H1 (cell line): Measurements from ENCODE around the gene COLEC11. TPM values are rescaled to one million over a fixed set of nuclear protein-coding genes. Genes with fewer than 3 reads are reported as not detected.

Experiments used
- CTCF ChIA-PET: fragments of 300-600 bp; sonication (Branson Sonifier 250); formaldehyde crosslinking; loops from one replicate; lab custom pipeline; 2021; ENCODE audit not compliant: partially characterized antibody; lab: Charles Lee
- POLR2A ChIA-PET: fragments of 300-600 bp; sonication (Branson Sonifier 250); formaldehyde crosslinking; loops from one replicate; lab custom pipeline; 2021; ENCODE audit warnings: inconsistent platforms; ENCODE audit not compliant: partially characterized antibody; lab: Charles Lee
- DNase-seq, 2 experiments: peaks; one replicate each; pipeline versions ENCODE4 v3.0.0 to v3.0.0-alpha.2; 2010 to 2022; ENCODE audit warnings: low spot score in 2 of 2, low read depth in 1 of 2, mixed read lengths in 1 of 2
- FAIRE-seq: peaks from 2 replicates; lab custom pipeline; 2011; peaks lifted over from hg19 to GRCh38; lab: Jason Lieb, UNC
- H2AFZ ChIP-seq: 2 replicates; pipeline ENCODE4 v1.8.1; 2012; ENCODE audit warnings: low read length, inconsistent platforms
- H2AK5ac ChIP-seq: 2 replicates; pipeline ENCODE4 v1.6.1; 2013; ENCODE audit warnings: low read depth, low read length
- H2BK120ac ChIP-seq: replicated peaks from 2 replicates; pipeline ENCODE3; 2013; ENCODE audit warnings: low read depth, low read length, inconsistent platforms
- H2BK12ac ChIP-seq: 2 replicates; pipeline ENCODE4 v1.6.1; 2013; ENCODE audit warnings: low read depth, low read length
- H2BK15ac ChIP-seq: 2 replicates; pipeline ENCODE4 v1.6.1; 2013; ENCODE audit warnings: low read length
- H2BK20ac ChIP-seq: 2 replicates; pipeline ENCODE4 v1.6.1; 2013; ENCODE audit warnings: low read length
- H2BK5ac ChIP-seq: 2 replicates; pipeline ENCODE4 v1.6.1; 2013; ENCODE audit warnings: low read depth, low read length
- H3K14ac ChIP-seq: 2 replicates; pipeline ENCODE4 v1.6.1; 2013; ENCODE audit warnings: inconsistent platforms; ENCODE audit not compliant: insufficient read length
- H3K18ac ChIP-seq: 2 replicates; pipeline ENCODE4 v1.6.1; 2013; ENCODE audit warnings: low read length; ENCODE audit errors: extremely low read depth
- H3K23ac ChIP-seq: 2 replicates; pipeline ENCODE4 v1.6.1; 2013; ENCODE audit warnings: inconsistent platforms; ENCODE audit not compliant: insufficient read length
- H3K23me2 ChIP-seq: 2 replicates; pipeline ENCODE4 v1.6.1; 2013; ENCODE audit warnings: low read depth, low read length
- H3K27ac ChIP-seq: 2 replicates; pipeline ENCODE4 v1.6.1; 2011; ENCODE audit warnings: low read depth, low read length, inconsistent platforms
- H3K27me3 ChIP-seq, 4 experiments: replicated peaks in 1 of 4; 1 replicate in 1 of 4; 2 replicates in 3 of 4; pipeline versions ENCODE4 v1.6.1 to v1.8.1; 2011 to 2013; ENCODE audit warnings: low read length in 3 of 4, mild to moderate bottlenecking in 3 of 4, inconsistent platforms in 2 of 4, mixed read lengths in 2 of 4, moderate library complexity in 1 of 4; ENCODE audit not compliant: control insufficient read depth in 3 of 4, insufficient read depth in 3 of 4; ENCODE audit errors: extremely low read depth in 1 of 4
- H3K36me3 ChIP-seq, 4 experiments: 2 replicates each; pipeline versions ENCODE4 v1.6.1 to v1.8.1; 2011 to 2013; ENCODE audit warnings: mild to moderate bottlenecking in 4 of 4, low read length in 3 of 4, moderate library complexity in 2 of 4, control low read depth in 1 of 4, inconsistent platforms in 1 of 4; ENCODE audit not compliant: insufficient read depth in 4 of 4, control insufficient read depth in 2 of 4
- H3K4ac ChIP-seq: replicated peaks from 2 replicates; pipeline ENCODE3; 2013; ENCODE audit warnings: low read length, low read depth, mixed read lengths, inconsistent platforms; ENCODE audit not compliant: insufficient read length
- H3K4me1 ChIP-seq, 4 experiments: replicated peaks in 1 of 4; 1 replicate in 1 of 4; 2 replicates in 3 of 4; pipeline versions ENCODE4 v1.6.1 to v1.8.1; 2011 to 2013; ENCODE audit warnings: low read length in 3 of 4, inconsistent platforms in 2 of 4, mixed read lengths in 1 of 4; ENCODE audit not compliant: insufficient read depth in 4 of 4, control insufficient read depth in 3 of 4
- H3K4me2 ChIP-seq, 2 experiments: 2 replicates each; pipeline versions ENCODE4 v1.6.1 to v1.8.1; 2011 to 2013; ENCODE audit warnings: low read depth in 2 of 2, low read length in 2 of 2, control low read depth in 1 of 2, inconsistent platforms in 1 of 2, mild to moderate bottlenecking in 1 of 2; ENCODE audit not compliant: insufficient read depth in 1 of 2
- H3K4me3 ChIP-seq, 4 experiments: fragments of 200-600, 300-600 bp in 1 of 4; sonication (generic), shearing (Covaris generic), sonication (Bioruptor Twin) in 1 of 4; 2 replicates each; pipeline versions ENCODE4 v1.5.1 to v1.8.1; 2011 to 2016; ENCODE audit warnings: low read length in 4 of 4, low read depth in 3 of 4, control low read depth in 2 of 4, inconsistent platforms in 2 of 4, mild to moderate bottlenecking in 2 of 4, mixed read lengths in 1 of 4, moderate library complexity in 1 of 4; ENCODE audit not compliant: insufficient read depth in 2 of 4; ENCODE audit errors: extremely low read depth in 1 of 4
- H3K56ac ChIP-seq: replicated peaks from 2 replicates; pipeline ENCODE3; 2013; ENCODE audit warnings: low read depth, mild to moderate bottlenecking, mixed read lengths, low read length, inconsistent platforms; ENCODE audit not compliant: insufficient read length
- H3K79me1 ChIP-seq: 2 replicates; pipeline ENCODE4 v1.6.1; 2013; ENCODE audit warnings: low read depth, low read length, control low read depth
- H3K79me2 ChIP-seq, 2 experiments: 2 replicates each; pipeline versions ENCODE4 v1.6.1 to v1.8.1; 2012 to 2013; ENCODE audit warnings: low read length in 2 of 2, mild to moderate bottlenecking in 2 of 2, inconsistent platforms in 1 of 2; ENCODE audit not compliant: insufficient read depth in 2 of 2, control insufficient read depth in 1 of 2
- H3K9ac ChIP-seq, 4 experiments: replicated peaks in 1 of 4; 1 replicate in 1 of 4; 2 replicates in 3 of 4; pipeline versions ENCODE4 v1.6.1 to v1.8.1; 2011 to 2013; ENCODE audit warnings: low read depth in 3 of 4, low read length in 3 of 4, control low read depth in 2 of 4, mild to moderate bottlenecking in 2 of 4, moderate library complexity in 2 of 4, inconsistent platforms in 1 of 4; ENCODE audit errors: extremely low read depth in 1 of 4
- H3K9me3 ChIP-seq, 2 experiments: 2 replicates each; pipeline versions ENCODE4 v1.6.1 to v1.8.1; 2012 to 2013; ENCODE audit warnings: mild to moderate bottlenecking in 2 of 2, moderate library complexity in 2 of 2, control low read depth in 1 of 2, inconsistent platforms in 1 of 2, low read depth in 1 of 2, low read length in 1 of 2, mixed read lengths in 1 of 2; ENCODE audit not compliant: insufficient read depth in 2 of 2
- H4K20me1 ChIP-seq, 2 experiments: replicated peaks in 1 of 2; 2 replicates each; pipeline versions ENCODE3 to v1.8.1; 2011 to 2013; ENCODE audit warnings: inconsistent platforms in 2 of 2, low read length in 2 of 2, mild to moderate bottlenecking in 1 of 2; ENCODE audit not compliant: insufficient read depth in 2 of 2, control insufficient read depth in 1 of 2
- H4K5ac ChIP-seq: 2 replicates; pipeline ENCODE4 v1.6.1; 2013; ENCODE audit warnings: low read length, low read depth, mixed read lengths, inconsistent platforms; ENCODE audit not compliant: insufficient read length
- H4K8ac ChIP-seq: 2 replicates; pipeline ENCODE4 v1.8.0; 2013; ENCODE audit warnings: mild to moderate bottlenecking, moderate library complexity, low read length, inconsistent platforms; ENCODE audit not compliant: insufficient read depth; ENCODE audit errors: extremely low read depth
- H4K91ac ChIP-seq: replicated peaks from 2 replicates; pipeline ENCODE3; 2013; ENCODE audit warnings: low read length, mixed read lengths, inconsistent platforms; ENCODE audit not compliant: insufficient read length
- E2F6 ChIP-seq: IDR thresholded peaks from 2 replicates; pipeline ENCODE4 v1.6.1; 2012; ENCODE audit warnings: inconsistent platforms
- KDM1A ChIP-seq: fragments of 200-600, 300-600 bp; sonication (generic); IDR thresholded peaks from 2 replicates; pipeline ENCODE4 v1.7.1; 2016; ENCODE audit warnings: mild to moderate bottlenecking, low read length, borderline replicate concordance
- SP4 ChIP-seq: IDR thresholded peaks from 2 replicates; pipeline ENCODE4 v1.6.1; 2012; ENCODE audit warnings: low read length, inconsistent platforms
- SRF ChIP-seq: IDR thresholded peaks from 2 replicates; pipeline ENCODE4 v1.6.1; 2011; ENCODE audit warnings: mild to moderate bottlenecking, low read depth, low read length, moderate library complexity
- TAF1 ChIP-seq: IDR thresholded peaks from 2 replicates; pipeline ENCODE4 v1.6.1; 2011; ENCODE audit warnings: mild to moderate bottlenecking, low read depth, low read length
- YY1 ChIP-seq: IDR thresholded peaks from 2 replicates; pipeline ENCODE4 v1.6.1; 2011; ENCODE audit warnings: low read depth, mild to moderate bottlenecking, low read length
- WGBS, 2 experiments: shearing (Covaris generic) in 1 of 2; methylation state at CpG; one replicate each; pipeline versions ENCODE4 v1.1.6 to v1.1.7; 2013 to 2015; ENCODE audit warnings: low lambda C conversion rate in 2 of 2, mixed read lengths in 2 of 2, inconsistent platforms in 1 of 2, low coverage in 1 of 2, missing lambda C conversion rate in 1 of 2; ENCODE audit not compliant: insufficient replicate concordance in 2 of 2, insufficient coverage in 1 of 2, insufficient read length in 1 of 2; ENCODE audit errors: extremely low coverage in 1 of 2, missing lambda C conversion rate in 1 of 2; 5-methylcytosine and 5-hydroxymethylcytosine counted together
- long read RNA-seq, 2 experiments: library from RNA in 1 of 2; library from capped mRNA in 1 of 2; stranded (forward); transcript quantifications; one replicate each; pipeline ENCODE4 v2.0.0, GENCODE V29; 2021; ENCODE audit warnings: inconsistent platforms in 1 of 2
- polyA minus RNA-seq, 3 experiments: library from RNA; depleted of rRNA, polyadenylated mRNA; stranded (reverse); fragments of >200 nt; gene quantifications; 1 replicate in 2 of 3; 2 replicates in 1 of 3; pipeline ENCODE4 v1.2.3, GENCODE V29; 2011
- polyA plus RNA-seq, 7 experiments: library from polyadenylated mRNA; depleted of rRNA in 3 of 7; stranded (reverse) in 5 of 7; unstranded in 2 of 7; fragments of >200 nt in 5 of 7; fragments of 200-250 nt in 2 of 7; gene quantifications; 1 replicate in 5 of 7; 2 replicates in 1 of 7; 4 replicates in 1 of 7; pipeline versions ENCODE4 v1.2.1 to v1.2.3, GENCODE V29; 2011 to 2013; ENCODE audit warnings: missing spikeins in 2 of 7, mixed read lengths in 2 of 7
- total RNA-seq: library from RNA; stranded (reverse); fragmentation: NEBNext Ultra II Directional; extraction: Animal tissue kit (Norgen Biotek cat#: 25700); gene quantifications from 2 replicates; pipeline ENCODE4 v1.2.1, GENCODE V29; 2021
- TF ChIP-seq, protein P1 (sequence below): IDR thresholded peaks from 2 replicates; pipeline ENCODE4 v1.6.1; 2012; ENCODE audit warnings: inconsistent platforms

COLEC11 gene
- 0.25 and 0.47 TPM in 2 replicates for total RNA-seq
- 0.58 and 0.80 TPM in 2 replicates for polyA plus RNA-seq (2011; rRNA removed)
- 1.1 TPM for polyA plus RNA-seq (2011; cell fraction: cytosol; rRNA removed)
- 1.6 TPM for polyA plus RNA-seq (2011; cell fraction: nucleus; rRNA removed)
- polyA plus RNA-seq (2012, experiment 1 of 2), result 0.70 to 0.87 TPM (median 0.72 TPM) in 4 replicates
- polyA plus RNA-seq (2012, experiment 2 of 2), result 0.30 TPM
- 0.32 TPM for polyA plus RNA-seq (2013, experiment 1 of 2)
- polyA plus RNA-seq (2013, experiment 2 of 2), result 0.15 TPM
- 0.19 and 0.41 TPM in 2 replicates for polyA minus RNA-seq (2011; rRNA and poly(A)+ RNA removed)
- not detected for polyA minus RNA-seq (2011; cell fraction: cytosol; rRNA and poly(A)+ RNA removed)
- polyA minus RNA-seq (2011; cell fraction: nucleus; rRNA and poly(A)+ RNA removed), result 1.4 TPM
- long read RNA-seq, experiment 1, result 0 reads
- long read RNA-seq, experiment 2, result 0 reads

DNA sequence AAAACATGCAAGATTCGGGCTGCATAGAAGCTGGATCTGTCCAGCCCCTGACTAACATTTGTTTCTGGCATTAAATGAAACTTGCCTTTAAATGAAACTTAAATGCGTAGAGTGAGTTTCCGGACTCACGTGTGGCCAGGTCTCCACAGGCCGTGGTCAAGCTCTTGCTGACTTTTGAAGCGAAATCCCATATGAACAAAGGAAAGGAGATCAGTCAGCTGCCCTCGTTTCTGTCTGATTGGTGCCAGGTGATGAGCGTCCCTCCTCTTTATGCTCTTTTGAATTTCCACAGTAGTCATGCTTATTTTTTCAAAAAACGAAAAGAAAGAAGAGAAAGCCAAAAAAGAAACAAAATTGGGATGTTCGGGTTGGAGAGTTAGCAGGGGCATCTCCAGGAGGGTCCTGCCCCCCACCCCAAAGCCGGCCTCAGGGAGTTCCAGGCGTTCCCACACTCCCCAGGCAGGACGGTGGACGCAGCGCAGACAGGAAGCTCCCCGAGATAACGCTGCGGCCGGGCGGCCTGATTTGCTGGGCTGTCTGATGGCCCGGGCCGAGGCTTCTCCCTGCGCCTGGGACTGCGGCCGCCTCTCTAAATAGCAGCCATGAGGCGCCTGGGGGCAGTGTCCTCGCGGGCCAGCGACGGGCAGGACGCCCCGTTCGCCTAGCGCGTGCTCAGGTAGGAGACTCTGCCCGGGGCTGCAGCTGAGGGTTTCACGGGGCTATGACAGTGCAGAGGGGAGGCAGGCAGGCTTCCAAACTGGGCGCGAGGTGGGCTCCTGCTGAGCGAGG is at the start of gene COLEC11:
COLEC11 (plus strand) TSS at position 620 of the 789 bp plus-strand sequence. CDS start 9,229 bp downstream, outside the sequence.
- Histone ChIP-seq H3K18ac (no peak within 1 kb of the TSS; the same call in 1 of the 2 replicates), H3K23ac (no peak within 1 kb of the TSS), H3K79me2 (no peaks in the 10 kb centered on the region), H3K4me2 (0 out of 4 replicates have a peak within 1 kb of the TSS, but pooled peaks of 1 of the 2 experiments have one; percentile 5), H4K5ac (no peak within 1 kb of the TSS), H4K20me1 (peaks cover 0 to 3% of the 10 kb centered on the region in 2 experiments), H3K36me3 (no peaks in the 10 kb centered on the region; a peak in 1 of 8 replicates), H4K8ac (peak within 1 kb of the TSS; percentile 75), H2BK120ac (no peak within 1 kb of the TSS), H2AFZ (no peak within 1 kb of the TSS), H3K23me2 (no peaks in the 10 kb centered on the region), H3K4me1 (no peaks in the 10 kb centered on the region), H3K27me3 (no peaks in the 10 kb centered on the region), H3K27ac (no peak within 1 kb of the TSS), H3K79me1 (no peaks in the 10 kb centered on the region), H4K91ac (no peak within 1 kb of the TSS), H2AK5ac (no peak within 1 kb of the TSS), H2BK20ac (no peak within 1 kb of the TSS), H3K4me3 (no peak within 1 kb of the TSS), H3K9ac (no peak within 1 kb of the TSS; a peak in 1 of 7 replicates), H2BK5ac (no peak within 1 kb of the TSS), H2BK15ac (no peak within 1 kb of the TSS), H3K14ac (no peak within 1 kb of the TSS), H3K56ac (no peak within 1 kb of the TSS), H3K9me3 (no peaks in the 10 kb centered on the region), H2BK12ac (no peak within 1 kb of the TSS), H3K4ac (no peak within 1 kb of the TSS)
- ChIA-PET CTCF (interaction anchor here (0.7 to 1.1 kb wide), 6 partner anchors 10 to 416 kb away, joined by 3 read pairs; no protein-coding TSS in a partner anchor), POLR2A (interaction anchor here (0.9 to 5.9 kb wide), 8 partner anchors 10 to 56 kb away, joined by 4 to 69 read pairs (median 6); partner anchors contain the start of gene RNASEH1)
- peak in 1 of 2 experiments; percentile 62 for DNase-seq
- no peak for FAIRE-seq
- WGBS, 2 experiments, result 56% methylated on average over 31 of the region's 40 CpGs; no CpG with 5 or more reads in 1 of the 2 experiments
- TF ChIP-seq, protein P1, sequence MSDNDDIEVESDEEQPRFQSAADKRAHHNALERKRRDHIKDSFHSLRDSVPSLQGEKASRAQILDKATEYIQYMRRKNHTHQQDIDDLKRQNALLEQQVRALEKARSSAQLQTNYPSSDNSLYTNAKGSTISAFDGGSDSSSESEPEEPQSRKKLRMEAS, result peak; percentile 86
- TF ChIP-seq E2F6 (peak; percentile 53; the same call in 1 of the 2 replicates), SP4 (no peak), TAF1 (0 out of 2 replicates have a peak, but pooled peaks have one; percentile 34), KDM1A (no peak), YY1 (no peak), SRF (no peak)
